ENCODE data around the gene CDK14.
A peak's percentile ranks its signal among the peaks of the same experiment; 100 is the strongest.

Gene CDK14

DNA sequence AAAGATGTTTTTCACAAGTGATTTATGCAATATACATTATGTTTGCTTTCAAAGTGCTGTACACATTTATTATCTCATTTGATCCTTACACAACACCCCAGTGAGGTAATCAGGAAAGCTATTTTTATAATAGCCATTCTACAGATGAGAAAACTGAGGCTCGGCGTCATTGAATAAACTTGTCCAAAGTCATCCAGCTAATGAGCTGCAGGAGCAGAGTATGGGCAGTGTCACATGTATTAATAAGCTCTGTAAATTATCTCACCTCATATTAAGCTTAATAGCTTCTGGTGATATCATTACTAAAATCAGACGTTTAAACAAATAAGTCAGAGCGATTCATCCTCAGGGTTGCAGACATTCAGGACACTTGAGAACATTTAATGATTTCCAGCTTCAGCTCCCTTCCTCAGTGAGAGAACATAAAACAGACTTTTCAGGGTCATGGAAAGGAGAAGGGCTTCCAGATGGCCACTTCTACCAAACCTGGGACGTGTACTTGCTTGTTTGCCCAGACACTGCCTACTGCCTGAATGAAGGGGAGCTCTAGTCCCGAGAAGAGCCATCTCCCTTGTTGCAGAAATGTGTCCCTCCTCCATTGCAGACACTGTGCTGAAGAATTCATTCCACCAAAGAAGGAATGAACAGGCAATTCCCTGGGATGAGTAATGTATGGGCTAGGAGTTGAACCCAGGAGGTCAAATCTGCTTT is 647.6 kb downstream of the CDK14 start:
- H3K27ac ChIP-seq: peak overlapping the region in 2 of 21 experiments; percentile 26 to 52
- no peak overlapping the region for H3K4me3 ChIP-seq

DNA sequence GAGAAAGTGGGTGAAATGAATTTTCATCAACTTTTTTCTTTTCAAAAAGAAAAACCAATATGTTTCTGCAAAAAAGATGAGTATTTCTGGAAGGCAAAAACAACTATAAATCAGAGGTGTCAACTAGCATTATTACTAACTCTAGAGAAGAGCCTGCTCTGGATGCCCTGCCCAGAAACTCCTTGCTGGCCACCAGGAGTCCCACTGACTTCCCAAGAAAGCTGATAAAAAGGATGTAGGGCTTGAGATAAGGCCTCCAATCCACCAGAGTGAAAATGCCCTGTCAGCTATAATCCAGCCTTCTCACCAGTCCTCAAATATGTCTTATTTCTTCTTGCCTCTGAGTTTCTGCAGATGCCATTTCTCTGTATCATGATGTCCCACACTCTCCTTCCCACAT is 651.4 kb downstream of the CDK14 start:
- H3K27ac ChIP-seq: no peak overlapping the region
- no peak overlapping the region for H3K4me3 ChIP-seq

DNA sequence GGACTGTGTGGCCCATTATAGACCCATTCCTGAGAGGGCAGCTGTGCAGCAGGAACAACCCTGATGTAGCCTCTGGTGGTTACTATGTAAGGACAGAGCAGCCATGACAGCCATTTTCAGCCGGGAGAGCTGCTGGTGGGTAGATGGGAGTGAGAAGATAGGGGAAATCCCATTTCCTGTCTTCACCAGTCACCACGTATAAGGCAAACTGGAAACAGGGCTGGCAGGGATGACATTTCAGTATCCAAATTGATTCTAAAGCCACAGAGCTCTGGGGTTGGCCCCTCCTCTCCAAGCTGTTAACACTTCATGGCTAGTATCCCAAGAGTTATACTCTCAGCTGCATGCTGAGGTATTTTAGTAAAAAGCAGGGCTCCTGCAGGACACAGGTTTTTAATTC is 652.9 kb downstream of the CDK14 start:
- H3K27ac ChIP-seq: peak overlapping the region in 7 of 21 experiments; percentile 6 to 57 (median 39)
- H3K4me3 ChIP-seq: no peak overlapping the region

- Histone ChIP-seq H3K27ac (peak overlapping the region in 8 of 21 experiments; percentile 6 to 57 (median 38)), H3K4me3 (no peak overlapping the region)
Measured at GRCh38 chr7:91249506-91250233, 653.5 kb downstream of the CDK14 start.

GRCh38 chr7:91250706-91251105 is 654.6 kb downstream of the CDK14 start:
- no peak overlapping the region for H3K27ac ChIP-seq
- H3K4me3 ChIP-seq: no peak overlapping the region

GRCh38 chr7:91251877-91252276 is 655.8 kb downstream of the CDK14 start:
- H3K27ac ChIP-seq: no peak overlapping the region
- no peak overlapping the region for H3K4me3 ChIP-seq
